Mesenchymal stem cell (in vitro differentiated cells and primary cell): Measurements from ENCODE around the gene DAP. TPM values are rescaled to one million over a fixed set of nuclear protein-coding genes. Genes with fewer than 3 reads are reported as not detected.

Source experiments
- DNase-seq: peaks from one replicate; pipeline ENCODE4 v3.0.0-alpha.2; 2013
- H2AFZ ChIP-seq: one replicate; pipeline ENCODE4 v1.6.1; 2013; ENCODE audit warnings: low read depth, mild to moderate bottlenecking, control low read depth, inconsistent platforms, low read length, moderate library complexity
- H2AK5ac ChIP-seq: 2 replicates; pipeline ENCODE4 v1.6.1; 2013; ENCODE audit warnings: low read length, moderate library complexity, mild to moderate bottlenecking, inconsistent platforms; ENCODE audit not compliant: severe bottlenecking
- H2BK120ac ChIP-seq: one replicate; pipeline ENCODE4 v1.6.1; 2013; ENCODE audit warnings: low read depth, mild to moderate bottlenecking, inconsistent platforms, low read length, moderate library complexity
- H2BK12ac ChIP-seq, 2 experiments: one replicate each; pipeline ENCODE4 v1.6.1; 2013; ENCODE audit warnings: inconsistent platforms in 2 of 2, low read length in 2 of 2, mild to moderate bottlenecking in 2 of 2, moderate library complexity in 2 of 2, control low read depth in 1 of 2
- H2BK15ac ChIP-seq: one replicate; pipeline ENCODE4 v1.6.1; 2013; ENCODE audit warnings: mild to moderate bottlenecking, low read depth, inconsistent platforms; ENCODE audit not compliant: poor library complexity, severe bottlenecking
- H2BK5ac ChIP-seq: 2 replicates; pipeline ENCODE4 v1.6.1; 2013; ENCODE audit warnings: low read depth, mild to moderate bottlenecking, low read length, control low read depth, inconsistent platforms; ENCODE audit not compliant: poor library complexity, severe bottlenecking
- H3K14ac ChIP-seq, 2 experiments: one replicate each; pipeline ENCODE4 v1.6.1; 2013; ENCODE audit warnings: inconsistent platforms in 2 of 2, low read length in 2 of 2, control low read depth in 1 of 2, mild to moderate bottlenecking in 1 of 2, moderate library complexity in 1 of 2
- H3K18ac ChIP-seq, 2 experiments: one replicate each; pipeline ENCODE4 v1.6.1; 2013; ENCODE audit warnings: inconsistent platforms in 2 of 2, low read length in 2 of 2, control low read depth in 1 of 2, low read depth in 1 of 2, mild to moderate bottlenecking in 1 of 2
- H3K23ac ChIP-seq, 2 experiments: one replicate each; pipeline ENCODE4 v1.6.1; 2013; ENCODE audit warnings: inconsistent platforms in 2 of 2, low read length in 2 of 2, mild to moderate bottlenecking in 2 of 2, moderate library complexity in 2 of 2, control low read depth in 1 of 2
- H3K27ac ChIP-seq: 2 replicates; pipeline ENCODE4 v1.5.1; 2013; ENCODE audit warnings: mild to moderate bottlenecking, moderate library complexity, low read length, control low read depth, inconsistent platforms; ENCODE audit not compliant: poor library complexity, severe bottlenecking
- H3K27me3 ChIP-seq, 2 experiments: 2 replicates each; pipeline versions ENCODE4 v1.6.1 to v1.7.0; 2013; ENCODE audit warnings: low read length in 2 of 2, mild to moderate bottlenecking in 2 of 2, moderate library complexity in 2 of 2, control low read depth in 1 of 2, inconsistent platforms in 1 of 2; ENCODE audit not compliant: control insufficient read depth in 1 of 2, insufficient read depth in 1 of 2
- H3K36me3 ChIP-seq, 2 experiments: 2 replicates each; pipeline versions ENCODE4 v1.6.1 to v1.7.0; 2013; ENCODE audit warnings: low read length in 2 of 2, control low read depth in 1 of 2, inconsistent platforms in 1 of 2, low read depth in 1 of 2, mild to moderate bottlenecking in 1 of 2; ENCODE audit not compliant: insufficient read depth in 2 of 2, control insufficient read depth in 1 of 2
- H3K4ac ChIP-seq, 2 experiments: one replicate each; pipeline ENCODE4 v1.6.1; 2013; ENCODE audit warnings: inconsistent platforms in 2 of 2, low read length in 2 of 2, mild to moderate bottlenecking in 2 of 2, moderate library complexity in 2 of 2, control low read depth in 1 of 2, low read depth in 1 of 2
- H3K4me1 ChIP-seq: 2 replicates; pipeline ENCODE4 v1.6.1; 2013; ENCODE audit warnings: low read depth, low read length, control low read depth; ENCODE audit not compliant: control insufficient read depth, insufficient read depth
- H3K4me2 ChIP-seq: 2 replicates; pipeline ENCODE4 v1.6.1; 2013; ENCODE audit warnings: low read length, mild to moderate bottlenecking, inconsistent platforms; ENCODE audit not compliant: poor library complexity, severe bottlenecking
- H3K4me3 ChIP-seq, 2 experiments: 2 replicates each; pipeline versions ENCODE4 v1.5.1 to v1.7.0; 2013; ENCODE audit warnings: low read length in 2 of 2, mild to moderate bottlenecking in 2 of 2, control low read depth in 1 of 2, low read depth in 1 of 2; ENCODE audit not compliant: insufficient read depth in 1 of 2
- H3K79me1 ChIP-seq: replicated peaks from 2 replicates; pipeline ENCODE4 v1.6.1; 2013; ENCODE audit warnings: mild to moderate bottlenecking, control low read depth, low read length, inconsistent platforms; ENCODE audit not compliant: poor library complexity, severe bottlenecking
- H3K9ac ChIP-seq: 2 replicates; pipeline ENCODE4 v1.7.0; 2013; ENCODE audit warnings: mild to moderate bottlenecking, low read length, moderate library complexity
- H3K9me3 ChIP-seq: 2 replicates; pipeline ENCODE4 v1.7.0; 2013; ENCODE audit warnings: mild to moderate bottlenecking, low read length; ENCODE audit not compliant: control insufficient read depth
- H4K8ac ChIP-seq: one replicate; pipeline ENCODE4 v1.6.1; 2013; ENCODE audit warnings: inconsistent platforms, mild to moderate bottlenecking, low read length, moderate library complexity
- H4K91ac ChIP-seq: one replicate; pipeline ENCODE4 v1.6.1; 2013; ENCODE audit warnings: mild to moderate bottlenecking, low read length, inconsistent platforms
- WGBS: methylation state at CpG from one replicate; pipeline ENCODE4 v1.1.7; 2013; ENCODE audit warnings: mixed read lengths; 5-methylcytosine and 5-hydroxymethylcytosine counted together
- small RNA-seq: library from polyadenylated mRNA; stranded (forward); fragments of <200 nt; extraction: miRNeasy Mini kit (QIAGEN cat#:217004); gene quantifications from one replicate; pipeline ENCODE3, GENCODE V24; 2013; ENCODE audit warnings: low read depth

The DAP gene

DNA sequence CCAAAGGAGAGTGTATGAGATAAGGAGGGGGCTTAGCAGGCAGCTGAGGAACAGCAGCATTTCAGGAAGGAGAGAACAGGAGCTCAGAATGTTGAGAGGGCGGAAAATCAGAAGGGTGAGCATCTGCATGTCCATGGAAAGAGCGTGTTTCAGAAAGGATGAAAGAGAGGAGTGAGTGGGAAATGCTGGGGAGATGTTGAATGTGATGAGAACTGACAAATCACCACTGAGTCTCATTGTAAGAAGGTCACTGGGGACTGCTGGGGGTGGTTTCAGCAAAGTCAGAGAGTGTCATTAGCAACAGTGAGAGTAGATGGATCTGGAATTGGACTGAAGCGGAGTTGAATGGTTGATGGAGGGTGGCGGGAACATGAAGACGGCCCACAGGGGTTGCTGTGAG, 131.4 kb downstream of the DAP start:
- H3K27ac ChIP-seq = no peak overlapping the region
- H2AFZ ChIP-seq = no peak overlapping the region
- no peaks in the 10 kb centered on the region for H3K9me3 ChIP-seq
- no peak overlapping the region for H4K91ac ChIP-seq
- H3K4me3 ChIP-seq = no peak overlapping the region
- 90% methylated on average over 5 of the region's 5 CpGs for WGBS
- no peak overlapping the region for H4K8ac ChIP-seq
- H3K4me1 ChIP-seq = peaks cover 12% of the 10 kb centered on the region
- H3K9ac ChIP-seq = no peak overlapping the region
- no peak overlapping the region for H2BK5ac ChIP-seq
- peaks cover 32% of the 10 kb centered on the region for H3K79me1 ChIP-seq
- H3K36me3 ChIP-seq = peaks cover 3 to 10% of the 10 kb centered on the region in 2 experiments
- H3K23ac ChIP-seq = no peak overlapping the region
- peak overlapping the region; percentile 33 for H2AK5ac ChIP-seq
- no peak overlapping the region for H2BK120ac ChIP-seq
- H3K4ac ChIP-seq = no peak overlapping the region
- no peak overlapping the region for H3K4me2 ChIP-seq
- no peak overlapping the region for H2BK12ac ChIP-seq
- no peaks in the 10 kb centered on the region for H3K27me3 ChIP-seq
- DNase-seq = no peak
- H2BK15ac ChIP-seq = no peak overlapping the region
- H3K18ac ChIP-seq = no peak overlapping the region
- H3K14ac ChIP-seq = no peak overlapping the region

Small RNAs within 50 kb of the gene (small RNA-seq; reads per million reads assigned to genes)
- not detected for gene AC012629.4
